HepG2 (cell line): ENCODE data around the gene BSG. TPM values are rescaled to one million over a fixed set of nuclear protein-coding genes. Genes with fewer than 3 reads are reported as not detected.

Source experiments
- ARNT ChIP-seq: fragments of 450-650 bp; IDR thresholded peaks from 2 replicates; pipeline ENCODE4 v1.6.1; 2017
- CBX1 ChIP-seq: IDR thresholded peaks from one replicate; pipeline ENCODE4 v1.6.1; 2016; ENCODE audit warnings: antibody characterized with exemption, low read depth
- ELK4 ChIP-seq: sonication (generic); formaldehyde crosslinking; IDR thresholded peaks from 2 replicates; pipeline ENCODE4 v1.9.0; 2021; ENCODE audit warnings: missing genetic modification reagents, borderline replicate concordance
- GABPA ChIP-seq, 2 experiments: IDR thresholded peaks; 2 replicates each; pipeline ENCODE4 v1.6.1; 2011 to 2016; ENCODE audit warnings: low read depth in 2 of 2, low read length in 1 of 2, missing biosample characterization in 1 of 2, missing genetic modification characterization in 1 of 2
- IRF2 ChIP-seq: IDR thresholded peaks from 2 replicates; pipeline ENCODE4 v1.6.1; 2018; ENCODE audit warnings: missing genetic modification reagents, missing compliant biosample characterization
- MAZ ChIP-seq, 2 experiments: sonication (generic) in 1 of 2; formaldehyde crosslinking in 1 of 2; IDR thresholded peaks; 2 replicates each; pipeline versions ENCODE4 v1.5.0 to v1.6.1; 2012 to 2020; ENCODE audit warnings: low read depth in 2 of 2, mild to moderate bottlenecking in 2 of 2, borderline replicate concordance in 1 of 2, improper control_type of control experiment in 1 of 2, low read length in 1 of 2, missing genetic modification reagents in 1 of 2, moderate library complexity in 1 of 2
- PLRG1 ChIP-seq: fragments of 450-650 bp; conservative IDR thresholded peaks from 2 replicates; pipeline ENCODE4 v1.6.1; 2016
- PREB ChIP-seq: sonication (generic); formaldehyde crosslinking; IDR thresholded peaks from 2 replicates; pipeline ENCODE4 v1.4.0; 2020; ENCODE audit warnings: missing genetic modification reagents
- PRMT3 ChIP-seq: sonication (generic); formaldehyde crosslinking; IDR thresholded peaks from 2 replicates; pipeline ENCODE4 v1.8.1; 2022; ENCODE audit warnings: low read depth, mild to moderate bottlenecking, moderate library complexity, missing genetic modification reagents, borderline replicate concordance
- SOX13 ChIP-seq, 3 experiments: fragments of 450-650 bp in 1 of 3; sonication (generic) in 1 of 3; formaldehyde crosslinking in 1 of 3; IDR thresholded peaks in 2 of 3; conservative IDR thresholded peaks in 1 of 3; 2 replicates each; pipeline versions ENCODE4 v1.5.0 to v1.6.1; 2016 to 2020; ENCODE audit warnings: antibody characterized with exemption in 1 of 3, mild to moderate bottlenecking in 1 of 3, missing compliant biosample characterization in 1 of 3, missing genetic modification reagents in 1 of 3, moderate library complexity in 1 of 3
- SRSF4 ChIP-seq: fragments of 200-400 bp; formaldehyde crosslinking; IDR thresholded peaks from one replicate; pipeline ENCODE4 v1.6.1; 2018; ENCODE audit warnings: mild to moderate bottlenecking, low read depth, low read length, moderate library complexity; ENCODE audit not compliant: poor library complexity, severe bottlenecking
- TOPORS ChIP-seq: sonication (generic); formaldehyde crosslinking; IDR thresholded peaks from 2 replicates; pipeline ENCODE4 v1.8.0; 2023; ENCODE audit warnings: mild to moderate bottlenecking, missing genetic modification reagents
- YEATS4 ChIP-seq: sonication (generic); formaldehyde crosslinking; IDR thresholded peaks from 2 replicates; pipeline ENCODE4 v1.4.0; 2020; ENCODE audit warnings: missing genetic modification reagents, borderline replicate concordance
- ZKSCAN8 ChIP-seq: IDR thresholded peaks from 2 replicates; pipeline ENCODE4 v1.6.1; 2016; ENCODE audit warnings: borderline replicate concordance, missing genetic modification reagents, missing compliant biosample characterization
- ZMAT3 ChIP-seq: sonication (generic); formaldehyde crosslinking; conservative IDR thresholded peaks from 2 replicates; pipeline ENCODE4 v1.7.0; 2021; ENCODE audit warnings: missing genetic modification reagents
- ZNF160 ChIP-seq: sonication (generic); formaldehyde crosslinking; IDR thresholded peaks from 2 replicates; pipeline ENCODE4 v1.8.0; 2022; ENCODE audit warnings: mild to moderate bottlenecking, inconsistent platforms, missing genetic modification reagents
- ZNF280D ChIP-seq: sonication (generic); formaldehyde crosslinking; IDR thresholded peaks from 2 replicates; pipeline ENCODE4 v1.5.1; 2020; ENCODE audit warnings: mild to moderate bottlenecking, missing genetic modification reagents
- ZNF33B ChIP-seq: sonication (generic); formaldehyde crosslinking; IDR thresholded peaks from 2 replicates; pipeline ENCODE4 v1.5.1; 2020; ENCODE audit warnings: mild to moderate bottlenecking, missing genetic modification reagents
- ZNF484 ChIP-seq: sonication (generic); formaldehyde crosslinking; IDR thresholded peaks from 2 replicates; pipeline ENCODE4 v1.5.1; 2020; ENCODE audit warnings: mild to moderate bottlenecking, low read depth, missing genetic modification reagents, borderline replicate concordance
- ZNF572 ChIP-seq: sonication (generic); formaldehyde crosslinking; IDR thresholded peaks from 2 replicates; pipeline ENCODE4 v1.5.1; 2020; ENCODE audit warnings: mild to moderate bottlenecking, missing genetic modification reagents
- ZNF629 ChIP-seq: sonication (generic); formaldehyde crosslinking; conservative IDR thresholded peaks from 2 replicates; pipeline ENCODE4 v1.5.0; 2020; ENCODE audit warnings: missing genetic modification reagents
- ZNF713 ChIP-seq: sonication (generic); formaldehyde crosslinking; IDR thresholded peaks from 2 replicates; pipeline ENCODE4 v1.4.0; 2020; ENCODE audit warnings: mild to moderate bottlenecking, missing genetic modification reagents
- ZNF724P ChIP-seq: sonication (generic); formaldehyde crosslinking; IDR thresholded peaks from 2 replicates; pipeline ENCODE4 v1.8.0; 2022; ENCODE audit warnings: missing genetic modification reagents, borderline replicate concordance
- ZNF772 ChIP-seq: sonication (generic); formaldehyde crosslinking; IDR thresholded peaks from 2 replicates; pipeline ENCODE4 v1.5.0; 2020; ENCODE audit warnings: mild to moderate bottlenecking, missing genetic modification reagents
- ZNF792 ChIP-seq: IDR thresholded peaks from 2 replicates; pipeline ENCODE4 v1.6.1; 2016
- polyA plus RNA-seq, 8 experiments: library from polyadenylated mRNA; depleted of rRNA in 3 of 8; stranded (reverse) in 7 of 8; unstranded in 1 of 8; fragments of >200 nt; fragmentation: Illumina TruSeq in 4 of 8; extraction: Trizol in 4 of 8; gene quantifications; 2 replicates each; pipeline versions ENCODE4 v1.2.1 to v1.2.3, GENCODE V29; 2011 to 2016; ENCODE audit warnings: low read depth in 4 of 8, missing spikeins in 1 of 8, mixed read lengths in 1 of 8; ENCODE audit not compliant: insufficient read depth in 1 of 8
- total RNA-seq, 5 experiments: library from RNA; depleted of rRNA; stranded (reverse); fragments of >200 nt; fragmentation: Illumina TruSeq; extraction: Trizol; gene quantifications; 2 replicates each; pipeline ENCODE4 v1.2.3, GENCODE V29; 2016; ENCODE audit warnings: low read depth in 1 of 5

BSG gene
- total and polyA plus RNA-seq, 2 of the 13 experiments (the other 11 are each of a cell fraction or from before 2014, with no cell fraction given), result 309 to 754 TPM

GRCh38 chr19:524062-524674 is 48.2 kb upstream of the BSG start (continued):
- TF ChIP-seq TOPORS (CRISPR knock-in tag) (0 out of 2 replicates have a peak, but pooled peaks have one; percentile 41), PRMT3 (CRISPR knock-in tag) (no peak), ZKSCAN8 (CRISPR knock-in tag) (no peak; the same call in 1 of the 2 replicates), ZNF280D (CRISPR knock-in tag) (peak; percentile 70; the same call in 1 of the 2 replicates), ZNF792 (CRISPR knock-in tag) (no peak), SOX13 (IDR thresholded peaks at IDR 0.05) (no peak), SOX13 (CRISPR knock-in tag; conservative IDR thresholded peaks at IDR 0.05 in 1 of 2, IDR thresholded peaks at IDR 0.05 in 1 of 2) (peak in 1 of 2 experiments; percentile 66; a peak in 2 of 4 replicates), CBX1 (no peak), ZMAT3 (CRISPR knock-in tag) (no peak), SRSF4 (no peak), ZNF572 (CRISPR knock-in tag) (no peak), YEATS4 (CRISPR knock-in tag) (peak; percentile 70; the same call in 1 of the 2 replicates), PLRG1 (no peak), ZNF713 (CRISPR knock-in tag) (no peak), ZNF772 (CRISPR knock-in tag) (peak; percentile 85; the same call in 1 of the 2 replicates), ARNT (no peak), ZNF484 (no peak), ZNF724P (CRISPR knock-in tag) (no peak), MAZ (IDR thresholded peaks at IDR 0.05; ENCODE audit: borderline replicate concordance, low read depth, low read length) (0 out of 2 replicates have a peak, but pooled peaks have one; percentile 37), MAZ (CRISPR knock-in tag; IDR thresholded peaks at IDR 0.05; ENCODE audit: low read depth) (peak; percentile 85), PREB (CRISPR knock-in tag) (no peak), ZNF629 (CRISPR knock-in tag) (no peak), GABPA (IDR thresholded peaks at IDR 0.05; ENCODE audit: low read depth, low read length) (peak; percentile 47; the same call in 1 of the 2 replicates), GABPA (CRISPR knock-in tag; IDR thresholded peaks at IDR 0.05; ENCODE audit: low read depth) (peak; percentile 83), ZNF160 (CRISPR knock-in tag) (peak; percentile 77; the same call in 1 of the 2 replicates), IRF2 (CRISPR knock-in tag) (0 out of 2 replicates have a peak, but pooled peaks have one; percentile 46), ELK4 (CRISPR knock-in tag) (no peak), ZNF33B (CRISPR knock-in tag) (no peak)
